Motor neuron (in vitro differentiated cells): ENCODE results near the gene CMTM3. TPM values are rescaled to one million over a fixed set of nuclear protein-coding genes. Genes with fewer than 3 reads are reported as not detected.
"Not testable (repeated sequence)": the region's sequence is repeated elsewhere in the genome, so short reads cannot be mapped to it uniquely, and the experiment has no call there.

ENCODE experiments used
- ATAC-seq, 8 experiments: fragments of 200-7000 bp; cut with Tn5 transposase; replicated peaks in 6 of 8; 2 replicates each; pipeline ENCODE4 v1.8.0; 2021; ENCODE audit warnings: mild to moderate bottlenecking in 8 of 8, moderate library complexity in 8 of 8
- H3K27ac ChIP-seq, 2 donors: fragments of 250-450 bp; sonication (Bioruptor Pico); 2 replicates each; pipeline ENCODE4 v1.9.0; 2021; ENCODE audit warnings: antibody characterized with exemption in 2 of 2, mild to moderate bottlenecking in 2 of 2, moderate library complexity in 1 of 2
- H3K4me1 ChIP-seq, 2 donors: fragments of 250-450 bp; sonication (Bioruptor Pico); replicated peaks in 1 of 2; 2 replicates each; pipeline ENCODE4 v1.6.1; 2021; ENCODE audit warnings: antibody characterized with exemption in 2 of 2, mild to moderate bottlenecking in 2 of 2, moderate library complexity in 1 of 2
- H3K4me3 ChIP-seq, 5 donors: fragments of 250-450 bp; sonication (Bioruptor Pico); 2 replicates each; pipeline ENCODE4 v1.9.0; 2021; ENCODE audit warnings: antibody characterized with exemption in 5 of 5, mild to moderate bottlenecking in 5 of 5, moderate library complexity in 4 of 5
- WGBS, 10 experiments: fragments of 450-650 bp; shearing (Covaris generic); methylation state at CpG; one replicate each; pipeline ENCODE4 v1.0.0; 2022; 5-methylcytosine and 5-hydroxymethylcytosine counted together
- in situ Hi-C, 9 experiments: fragments of 400-800 bp; cut with MboI; loops; one replicate each; pipeline ENCODE4 v1.15.0; 2021; ENCODE audit warnings: low sequenced_read_pairs in 9 of 9, low pct_unique_long_range_greater_than_20kb in 2 of 9; ENCODE audit not compliant: unreplicated experiment in 9 of 9
- total RNA-seq, 8 experiments: library from RNA; unstranded; fragments of 300-600 nt; gene quantifications; 2 replicates each; pipeline versions ENCODE4 v1.2.3 to v1.2.4, GENCODE V29; 2022

CMTM3 gene
- total RNA-seq, 8 experiments from 2014 or later: 5.7 to 42.6 (median 13.7) TPM

- ATAC-seq: peak in 3 of 8 experiments; percentile 62 to 83 (median 68)
- Histone ChIP-seq H3K4me1 (no peaks in the 10 kb centered on the region), H3K4me3 (no peak overlapping the region), H3K27ac (no peak overlapping the region)
- 70 to 100% (median 94%) methylated on average over 1 to 3 of the region's 8 CpGs; no CpG with 5 or more reads in 3 of the 10 experiments for WGBS, 10 experiments
- in situ Hi-C loops: loop anchor here in 2 of 9 experiments (25.0 kb wide), 1 partner anchor 177 kb away; no protein-coding TSS in a partner anchor
Measured at GRCh38 chr16:66588981-66589713, 15.4 kb upstream of the CMTM3 start.

GRCh38 chr16:66590322-66590721, 14.2 kb upstream of the CMTM3 start:
- WGBS, 10 experiments: 76 to 96% (median 86%) methylated on average over 3 to 8 of the region's 8 CpGs
- no peak overlapping the region for H3K27ac ChIP-seq
- H3K4me3 ChIP-seq: no peak overlapping the region
- in situ Hi-C loops: loop anchor here in 2 of 9 experiments (25.0 kb wide), 1 partner anchor 178 kb away; no protein-coding TSS in a partner anchor
- ATAC-seq: no peak
- no peaks in the 10 kb centered on the region for H3K4me1 ChIP-seq

- no peak for ATAC-seq
- WGBS, 10 experiments: 50 to 100% (median 80%) methylated on average over 1 to 3 of the region's 4 CpGs; no CpG with 5 or more reads in 3 of the 10 experiments
- in situ Hi-C loops: loop anchor here in 2 of 9 experiments (25.0 kb wide), 1 partner anchor 179 kb away; no protein-coding TSS in a partner anchor
- Histone ChIP-seq H3K27ac (no peak overlapping the region), H3K4me3 (no peak overlapping the region), H3K4me1 (no peaks in the 10 kb centered on the region)
Measured at GRCh38 chr16:66591018-66591417, 13.5 kb upstream of the CMTM3 start.

GRCh38 chr16:66592241-66592640, 12.3 kb upstream of the CMTM3 start:
- Histone ChIP-seq H3K4me1 (no peaks in the 10 kb centered on the region), H3K4me3 (no peak overlapping the region), H3K27ac (no peak overlapping the region)
- in situ Hi-C loops: loop anchor here in 2 of 9 experiments (25.0 kb wide), 1 partner anchor 180 kb away; no protein-coding TSS in a partner anchor
- WGBS, 10 experiments: 67 to 100% (median 77%) methylated on average over 1 to 3 of the region's 3 CpGs; no CpG with 5 or more reads in 6 of the 10 experiments
- no peak for ATAC-seq

- Histone ChIP-seq H3K4me1 (no peaks in the 10 kb centered on the region), H3K4me3 (no peak overlapping the region), H3K27ac (no peak overlapping the region)
- no peak for ATAC-seq
- in situ Hi-C loops: loop anchor here in 2 of 9 experiments (25.0 kb wide), 1 partner anchor 181 kb away; no protein-coding TSS in a partner anchor
- 60 to 100% (median 92%) methylated on average over 1 to 3 of the region's 3 CpGs; no CpG with 5 or more reads in 3 of the 10 experiments for WGBS, 10 experiments
Measured at GRCh38 chr16:66592814-66593213, 11.7 kb upstream of the CMTM3 start.

- ATAC-seq: no peak
- Histone ChIP-seq H3K27ac (no peak overlapping the region), H3K4me3 (no peak overlapping the region), H3K4me1 (no peaks in the 10 kb centered on the region)
- in situ Hi-C loops: loop anchor here in 2 of 9 experiments (25.0 kb wide), 1 partner anchor 182 kb away; no protein-coding TSS in a partner anchor
- WGBS, 10 experiments: 75 to 100% (median 80%) methylated on average over 1 to 6 of the region's 7 CpGs; no CpG with 5 or more reads in 4 of the 10 experiments
Measured at GRCh38 chr16:66594739-66595138, 9.8 kb upstream of the CMTM3 start.

GRCh38 chr16:66596559-66596958, 7.9 kb upstream of the CMTM3 start:
- ATAC-seq, H3K4me1 ChIP-seq, H3K27ac ChIP-seq, H3K4me3 ChIP-seq: not testable (repeated sequence)
- in situ Hi-C loops: loop anchor here in 2 of 9 experiments (25.0 kb wide), 1 partner anchor 184 kb away; no protein-coding TSS in a partner anchor
- 80 to 100% (median 96%) methylated on average over 2 to 4 of the region's 4 CpGs; no CpG with 5 or more reads in 6 of the 10 experiments for WGBS, 10 experiments

GRCh38 chr16:66596986-66597848, 7.3 kb upstream of the CMTM3 start:
- Histone ChIP-seq H3K4me1 (no peaks in the 10 kb centered on the region), H3K4me3 (no peak overlapping the region), H3K27ac (no peak overlapping the region)
- WGBS, 10 experiments: 0 to 100% (median 85%) methylated on average over 1 to 5 of the region's 5 CpGs; no CpG with 5 or more reads in 1 of the 10 experiments
- ATAC-seq: peak in 1 of 8 experiments; percentile 41
- in situ Hi-C loops: loop anchor here in 2 of 9 experiments (25.0 kb wide), 1 partner anchor 185 kb away; no protein-coding TSS in a partner anchor

GRCh38 chr16:66598111-66598510, 6.4 kb upstream of the CMTM3 start:
- peak in 5 of 8 experiments; percentile 64 to 99 (median 82) for ATAC-seq
- Histone ChIP-seq H3K4me3 (no peak overlapping the region), H3K4me1 (no peaks in the 10 kb centered on the region), H3K27ac (no peak overlapping the region)
- in situ Hi-C loops: loop anchor here in 2 of 9 experiments (25.0 kb wide), 1 partner anchor 186 kb away; no protein-coding TSS in a partner anchor
- 68 to 100% (median 94%) methylated on average over 1 to 3 of the region's 3 CpGs; no CpG with 5 or more reads in 2 of the 10 experiments for WGBS, 10 experiments

GRCh38 chr16:66599726-66600125, 4.8 kb upstream of the CMTM3 start:
- in situ Hi-C loops: loop anchor here in 3 of 9 experiments (25.0 kb wide), 2 partner anchors 187 to 263 kb away; no protein-coding TSS in a partner anchor
- Histone ChIP-seq H3K4me1 (peaks cover 0 to 4% of the 10 kb centered on the region in 2 donors), H3K4me3 (no peak overlapping the region), H3K27ac (no peak overlapping the region)
- no peak for ATAC-seq
- WGBS, 10 experiments: 43 to 100% (median 75%) methylated on average over 1 to 4 of the region's 4 CpGs; no CpG with 5 or more reads in 2 of the 10 experiments

GRCh38 chr16:66600477-66600876, 4.0 kb upstream of the CMTM3 start:
- in situ Hi-C loops: loop anchor here in 1 of 9 experiments (25.0 kb wide), 1 partner anchor 262 kb away; no protein-coding TSS in a partner anchor
- no CpG with 5 or more reads among the region's 1 CpG for WGBS, 10 experiments
- ATAC-seq: no peak
- Histone ChIP-seq H3K4me3 (no peak overlapping the region), H3K27ac (no peak overlapping the region), H3K4me1 (peaks cover 0 to 4% of the 10 kb centered on the region in 2 donors)

- 73 to 100% (median 83%) methylated on average over 1 to 4 of the region's 5 CpGs; no CpG with 5 or more reads in 7 of the 10 experiments for WGBS, 10 experiments
- in situ Hi-C loops: loop anchor here in 1 of 9 experiments (25.0 kb wide), 1 partner anchor 261 kb away; no protein-coding TSS in a partner anchor
Measured at GRCh38 chr16:66601471-66601870, 3.0 kb upstream of the CMTM3 start.

More at GRCh38 chr16:66601471-66601870, 3.0 kb upstream of the CMTM3 start:
- no peak for ATAC-seq
- H3K4me3 ChIP-seq: no peak overlapping the region
- H3K4me1 ChIP-seq: peaks cover 0 to 4% of the 10 kb centered on the region in 2 donors
- H3K27ac ChIP-seq: no peak overlapping the region
